ENCODE results near the gene SLC26A4.

Gene SLC26A4

GRCh38 chr7:107661081-107661864, 645 bp downstream of the SLC26A4 start:
- peak in 2 of 14 donors; percentile 1 to 8 for DNase-seq

GRCh38 chr7:107661865-107662379, 1.3 kb downstream of the SLC26A4 start:
- no peak for DNase-seq

- no peak for DNase-seq
Measured at GRCh38 chr7:107663196-107663595, 2.6 kb downstream of the SLC26A4 start.

GRCh38 chr7:107666790-107667189, 6.2 kb downstream of the SLC26A4 start:
- DNase-seq: no peak

- DNase-seq: no peak
Measured at GRCh38 chr7:107667341-107667740, 6.7 kb downstream of the SLC26A4 start.

- no peak for DNase-seq
Measured at GRCh38 chr7:107668296-107668695, 7.7 kb downstream of the SLC26A4 start.

- DNase-seq: no peak
Measured at GRCh38 chr7:107672183-107672582, 11.6 kb downstream of the SLC26A4 start.

GRCh38 chr7:107676249-107676648, 15.6 kb downstream of the SLC26A4 start:
- no peak for DNase-seq

GRCh38 chr7:107678110-107678753, 17.6 kb downstream of the SLC26A4 start:
- DNase-seq: no peak

GRCh38 chr7:107680478-107680877, 19.9 kb downstream of the SLC26A4 start:
- no peak for DNase-seq

GRCh38 chr7:107682886-107683285, 22.3 kb downstream of the SLC26A4 start:
- no peak for DNase-seq

- no peak for DNase-seq
Measured at GRCh38 chr7:107684287-107684686, 23.7 kb downstream of the SLC26A4 start.

GRCh38 chr7:107684947-107685463, 24.4 kb downstream of the SLC26A4 start:
- DNase-seq: no peak

- DNase-seq: no peak
Measured at GRCh38 chr7:107686816-107687387, 26.3 kb downstream of the SLC26A4 start.

GRCh38 chr7:107687656-107688055, 27.0 kb downstream of the SLC26A4 start:
- no peak for DNase-seq

GRCh38 chr7:107689553-107689952, 28.9 kb downstream of the SLC26A4 start:
- DNase-seq: no peak

- no peak for DNase-seq
Measured at GRCh38 chr7:107690084-107690483, 29.5 kb downstream of the SLC26A4 start.

GRCh38 chr7:107690611-107691010, 30.0 kb downstream of the SLC26A4 start:
- no peak for DNase-seq

- no peak for DNase-seq
Measured at GRCh38 chr7:107691716-107692115, 31.1 kb downstream of the SLC26A4 start.

GRCh38 chr7:107692501-107692900, 31.9 kb downstream of the SLC26A4 start:
- no peak for DNase-seq

GRCh38 chr7:107693396-107693795, 32.8 kb downstream of the SLC26A4 start:
- DNase-seq: no peak

GRCh38 chr7:107694386-107694785, 33.8 kb downstream of the SLC26A4 start:
- DNase-seq: peak in 3 of 14 donors; percentile 2 to 5 (median 4)

GRCh38 chr7:107696330-107696946, 35.8 kb downstream of the SLC26A4 start:
- DNase-seq: no peak

All from C1 segment of cervical spinal cord (tissue), 14 donors.